ENCODE results near the gene AJUBA. TPM values are rescaled to one million over a fixed set of nuclear protein-coding genes. Genes with fewer than 3 reads are reported as not detected.

AJUBA gene
- total and polyA plus RNA-seq, 2 of the 8 experiments (the other 6 are each of a cell fraction or from before 2014, with no cell fraction given), result 33.1 to 46.0 TPM

DNA sequence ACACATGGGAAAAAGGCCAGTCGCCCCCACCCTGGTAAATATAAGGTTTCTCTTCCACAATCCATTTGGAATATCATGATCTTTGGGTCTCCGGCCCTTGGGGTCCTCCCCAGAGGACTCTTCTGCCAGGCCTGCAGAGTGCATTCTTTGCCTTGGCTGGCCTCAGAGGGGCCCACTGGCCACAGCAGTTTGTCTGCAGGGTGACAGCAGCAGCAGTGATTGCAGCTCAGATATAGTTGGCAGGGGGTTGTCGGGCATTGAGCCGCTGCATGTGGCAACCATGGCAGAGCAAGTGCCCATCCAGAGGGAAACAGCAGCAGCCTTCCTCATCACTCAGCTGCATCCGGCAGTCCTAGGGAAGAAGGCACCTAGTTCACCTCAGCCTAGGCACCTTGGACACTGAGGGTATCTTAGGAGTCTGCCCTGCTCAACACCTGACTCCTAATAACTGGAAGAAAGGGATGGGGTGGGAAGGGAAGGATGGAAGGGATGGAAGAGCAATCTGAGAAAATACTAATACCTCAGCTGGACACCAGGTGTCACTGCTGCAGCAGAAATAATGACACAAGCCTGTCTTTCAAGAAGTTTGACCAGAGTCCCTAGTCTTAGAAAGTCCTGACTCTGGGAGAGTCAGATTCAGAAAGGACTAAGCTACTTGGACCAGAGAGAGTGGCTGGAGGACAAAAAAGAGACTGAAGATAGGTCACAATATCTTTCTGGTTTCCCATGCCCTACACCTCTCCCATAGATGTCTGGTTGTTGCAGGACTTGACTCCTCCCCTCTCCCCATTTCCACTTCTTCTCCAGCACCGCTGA is 8.9 kb downstream of the AJUBA start (continued):
- no peak for TF ChIP-seq NRF1 (IDR thresholded peaks at IDR 0.05; ENCODE audit: low read depth, low read length)
- TF ChIP-seq, protein P1, sequence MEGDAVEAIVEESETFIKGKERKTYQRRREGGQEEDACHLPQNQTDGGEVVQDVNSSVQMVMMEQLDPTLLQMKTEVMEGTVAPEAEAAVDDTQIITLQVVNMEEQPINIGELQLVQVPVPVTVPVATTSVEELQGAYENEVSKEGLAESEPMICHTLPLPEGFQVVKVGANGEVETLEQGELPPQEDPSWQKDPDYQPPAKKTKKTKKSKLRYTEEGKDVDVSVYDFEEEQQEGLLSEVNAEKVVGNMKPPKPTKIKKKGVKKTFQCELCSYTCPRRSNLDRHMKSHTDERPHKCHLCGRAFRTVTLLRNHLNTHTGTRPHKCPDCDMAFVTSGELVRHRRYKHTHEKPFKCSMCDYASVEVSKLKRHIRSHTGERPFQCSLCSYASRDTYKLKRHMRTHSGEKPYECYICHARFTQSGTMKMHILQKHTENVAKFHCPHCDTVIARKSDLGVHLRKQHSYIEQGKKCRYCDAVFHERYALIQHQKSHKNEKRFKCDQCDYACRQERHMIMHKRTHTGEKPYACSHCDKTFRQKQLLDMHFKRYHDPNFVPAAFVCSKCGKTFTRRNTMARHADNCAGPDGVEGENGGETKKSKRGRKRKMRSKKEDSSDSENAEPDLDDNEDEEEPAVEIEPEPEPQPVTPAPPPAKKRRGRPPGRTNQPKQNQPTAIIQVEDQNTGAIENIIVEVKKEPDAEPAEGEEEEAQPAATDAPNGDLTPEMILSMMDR (IDR thresholded peaks at IDR 0.05; ENCODE audit: control extremely low read depth in 1 of 3, insufficient read depth in 1 of 3, low read depth in 1 of 3, low read length in 3 of 3), result peak in 2 of 3 experiments; percentile 75 to 76; a peak in 3 of 4 replicates
- no peak for TF ChIP-seq RBBP5 (IDR thresholded peaks at IDR 0.05; ENCODE audit: borderline replicate concordance, low read depth, low read length)
- no peak for TF ChIP-seq KDM1A (IDR thresholded peaks at IDR 0.05; ENCODE audit: borderline replicate concordance, low read length)
- TF ChIP-seq TAF7 (optimal IDR thresholded peaks at IDR 0.05; ENCODE audit: borderline replicate concordance, low read depth, low read length), result no peak
- TF ChIP-seq CEBPB (IDR thresholded peaks at IDR 0.05; ENCODE audit: low read depth, low read length), result no peak
- no peak for TF ChIP-seq CHD1 (IDR thresholded peaks at IDR 0.05; ENCODE audit: low read depth, low read length)
- TF ChIP-seq ASH2L (IDR thresholded peaks at IDR 0.05; ENCODE audit: low read length), result no peak
- peak; percentile 84 to 88 for TF ChIP-seq RAD21 (IDR thresholded peaks at IDR 0.05 in 1 of 2, conservative IDR thresholded peaks at IDR 0.05 in 1 of 2; ENCODE audit: low read depth in 2 of 2, low read length in 2 of 2)
- peak; percentile 29; the same call in 1 of the 2 replicates for TF ChIP-seq POLR2AphosphoS5 (IDR thresholded peaks at IDR 0.05; ENCODE audit: low read depth, low read length)
- no peak for TF ChIP-seq RFX5 (IDR thresholded peaks at IDR 0.05; ENCODE audit: borderline replicate concordance, low read depth, low read length)
